Measurements from ENCODE around the gene MPP3. TPM values are rescaled to one million over a fixed set of nuclear protein-coding genes. Genes with fewer than 3 reads are reported as not detected.
A peak's percentile ranks its signal among the peaks of the same experiment; 100 is the strongest.

Gene MPP3
- total and polyA plus RNA-seq, 2 donors (not counting 1 experiment from before 2014, with no cell fraction given) = 0.16 TPM; not detected in 1

- peak; percentile 50 for DNase-seq
- Histone ChIP-seq H3K27me3 (replicated peaks in 1 of 4; ENCODE audit: control extremely low read depth in 1 of 4, control insufficient read depth in 3 of 4, insufficient read depth in 4 of 4, low read length in 3 of 4) (peaks cover 0 to 22% (median 3%) of the 10 kb centered on the region in 4 experiments), H2AFZ (ENCODE audit: insufficient read depth, low read depth, low read length, poor library complexity, severe bottlenecking) (no peak overlapping the region), H3K36me3 (replicated peaks in 1 of 2; ENCODE audit: control extremely low read depth in 1 of 2, control insufficient read depth in 1 of 2, extremely low read depth in 1 of 2, insufficient read depth in 2 of 2, low read length in 1 of 2) (no peaks in the 10 kb centered on the region), H3K9me3 (ENCODE audit: control extremely low read depth in 1 of 3, control insufficient read depth in 2 of 3, insufficient read depth in 1 of 3, low read length in 2 of 3) (peaks cover 0 to 5% (median 0%) of the 10 kb centered on the region in 3 donors), H3K9ac (ENCODE audit: low read length) (no peak overlapping the region), H3K4me2 (replicated peaks; ENCODE audit: low read depth, low read length, poor library complexity, severe bottlenecking) (no peak overlapping the region), H3K79me2 (ENCODE audit: control insufficient read depth, insufficient read depth, low read length) (no peaks in the 10 kb centered on the region), H4K20me1 (ENCODE audit: control insufficient read depth, insufficient read depth, low read length, poor library complexity, severe bottlenecking) (no peaks in the 10 kb centered on the region), H3K4me3 (ENCODE audit: control extremely low read depth in 1 of 5, extremely low read depth in 1 of 5, insufficient read depth in 1 of 5, low read depth in 2 of 5, low read length in 4 of 5) (no peak overlapping the region), H3K4me1 (ENCODE audit: control insufficient read depth in 2 of 2, insufficient read depth in 2 of 2, low read length in 2 of 2) (peaks cover 0 to 3% of the 10 kb centered on the region in 2 donors), H3K27ac (ENCODE audit: low read length in 2 of 2) (no peak overlapping the region)
- H3K9me3 Mint-ChIP-seq (ENCODE audit: insufficient read depth) = no peaks in the 10 kb centered on the region
- intact Hi-C loops (cut with micrococcal nuclease) = no loop called here
- peak; percentile 34 for ATAC-seq (ENCODE audit: low read depth)
- TF ChIP-seq, protein P1, sequence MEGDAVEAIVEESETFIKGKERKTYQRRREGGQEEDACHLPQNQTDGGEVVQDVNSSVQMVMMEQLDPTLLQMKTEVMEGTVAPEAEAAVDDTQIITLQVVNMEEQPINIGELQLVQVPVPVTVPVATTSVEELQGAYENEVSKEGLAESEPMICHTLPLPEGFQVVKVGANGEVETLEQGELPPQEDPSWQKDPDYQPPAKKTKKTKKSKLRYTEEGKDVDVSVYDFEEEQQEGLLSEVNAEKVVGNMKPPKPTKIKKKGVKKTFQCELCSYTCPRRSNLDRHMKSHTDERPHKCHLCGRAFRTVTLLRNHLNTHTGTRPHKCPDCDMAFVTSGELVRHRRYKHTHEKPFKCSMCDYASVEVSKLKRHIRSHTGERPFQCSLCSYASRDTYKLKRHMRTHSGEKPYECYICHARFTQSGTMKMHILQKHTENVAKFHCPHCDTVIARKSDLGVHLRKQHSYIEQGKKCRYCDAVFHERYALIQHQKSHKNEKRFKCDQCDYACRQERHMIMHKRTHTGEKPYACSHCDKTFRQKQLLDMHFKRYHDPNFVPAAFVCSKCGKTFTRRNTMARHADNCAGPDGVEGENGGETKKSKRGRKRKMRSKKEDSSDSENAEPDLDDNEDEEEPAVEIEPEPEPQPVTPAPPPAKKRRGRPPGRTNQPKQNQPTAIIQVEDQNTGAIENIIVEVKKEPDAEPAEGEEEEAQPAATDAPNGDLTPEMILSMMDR (IDR thresholded peaks at IDR 0.05) = peak; percentile 77
- no peak for TF ChIP-seq EZH2 (IDR thresholded peaks at IDR 0.05; ENCODE audit: borderline replicate concordance, insufficient read depth, low read depth, low read length, poor library complexity, severe bottlenecking)
- no peaks in the 10 kb centered on the region for H3K4me1 Mint-ChIP-seq
- POLR2A ChIA-PET = no interaction called here
- WGBS (ENCODE audit: insufficient coverage) = 83% methylated on average over 20 of the region's 20 CpGs
- peaks cover 26% of the 10 kb centered on the region for H3K27me3 Mint-ChIP-seq
- CTCF ChIA-PET = interaction anchor here (1.3 to 2.7 kb wide), 2 partner anchors 28 to 61 kb away, joined by 4 to 6 read pairs; partner anchors contain the start of gene PPY
- no peak overlapping the region for H3K27ac Mint-ChIP-seq
- H3K4me3 Mint-ChIP-seq = no peak overlapping the region
Observed at GRCh38 chr17:43880420-43880991, 47.6 kb upstream of the MPP3 start.

DNA sequence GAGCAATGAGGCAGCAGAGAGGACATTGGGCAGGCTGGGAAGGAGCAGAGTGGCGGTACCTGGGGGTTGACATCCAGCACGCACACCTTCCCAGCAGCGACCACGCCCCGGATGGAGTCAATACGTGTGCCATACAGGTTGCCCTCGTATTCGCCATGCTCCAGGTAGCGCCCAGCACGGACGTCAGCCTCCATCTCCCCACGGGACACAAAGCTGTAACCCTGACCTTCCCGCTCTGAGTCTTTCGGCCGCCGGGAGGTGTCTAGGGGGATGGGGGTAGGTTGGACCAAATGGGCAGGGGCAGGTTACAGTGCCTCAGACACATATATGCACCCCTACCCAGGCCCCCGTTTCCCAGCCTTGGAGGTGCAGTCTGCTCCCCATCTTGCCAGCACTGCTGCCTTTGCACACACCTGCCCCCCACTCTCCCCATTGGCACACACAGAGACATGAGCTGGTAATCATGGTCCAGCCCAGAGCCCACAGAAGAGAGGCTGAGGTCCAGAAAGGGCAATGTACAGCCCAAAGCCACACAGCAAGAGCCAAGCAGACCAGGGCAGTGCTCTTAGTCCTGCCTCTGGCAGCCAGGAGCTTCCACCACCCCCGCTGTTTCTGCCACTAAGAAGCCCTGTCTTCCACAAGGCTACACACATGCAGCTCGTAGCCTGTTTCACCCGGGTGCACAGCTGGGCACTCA, 46.9 kb upstream of the MPP3 start:
- ATAC-seq (ENCODE audit: low read depth) = no peak
- Histone ChIP-seq H3K36me3 (replicated peaks in 1 of 2; ENCODE audit: control extremely low read depth in 1 of 2, control insufficient read depth in 1 of 2, extremely low read depth in 1 of 2, insufficient read depth in 2 of 2, low read length in 1 of 2) (no peaks in the 10 kb centered on the region), H3K4me3 (ENCODE audit: control extremely low read depth in 1 of 5, extremely low read depth in 1 of 5, insufficient read depth in 1 of 5, low read depth in 2 of 5, low read length in 4 of 5) (no peak overlapping the region), H4K20me1 (ENCODE audit: control insufficient read depth, insufficient read depth, low read length, poor library complexity, severe bottlenecking) (no peaks in the 10 kb centered on the region), H3K4me2 (replicated peaks; ENCODE audit: low read depth, low read length, poor library complexity, severe bottlenecking) (no peak overlapping the region), H3K27me3 (replicated peaks in 1 of 4; ENCODE audit: control extremely low read depth in 1 of 4, control insufficient read depth in 3 of 4, insufficient read depth in 4 of 4, low read length in 3 of 4) (peaks cover 0 to 22% (median 3%) of the 10 kb centered on the region in 4 experiments), H3K9me3 (ENCODE audit: control extremely low read depth in 1 of 3, control insufficient read depth in 2 of 3, insufficient read depth in 1 of 3, low read length in 2 of 3) (peaks cover 0 to 5% (median 0%) of the 10 kb centered on the region in 3 donors), H3K9ac (ENCODE audit: low read length) (no peak overlapping the region), H3K4me1 (ENCODE audit: control insufficient read depth in 2 of 2, insufficient read depth in 2 of 2, low read length in 2 of 2) (peaks cover 0 to 3% of the 10 kb centered on the region in 2 donors), H3K27ac (ENCODE audit: low read length in 2 of 2) (no peak overlapping the region), H3K79me2 (ENCODE audit: control insufficient read depth, insufficient read depth, low read length) (no peaks in the 10 kb centered on the region), H2AFZ (ENCODE audit: insufficient read depth, low read depth, low read length, poor library complexity, severe bottlenecking) (no peak overlapping the region)
- H3K4me1 Mint-ChIP-seq = no peaks in the 10 kb centered on the region
- ChIA-PET CTCF (interaction anchor here (1.2 to 3.2 kb wide), 6 partner anchors 8 to 163 kb away, joined by 3 to 11 read pairs (median 6); partner anchors contain the start of gene PPY), POLR2A (no interaction called here)
- H3K27me3 Mint-ChIP-seq = peaks cover 30% of the 10 kb centered on the region
- no peak for TF ChIP-seq EZH2 (IDR thresholded peaks at IDR 0.05; ENCODE audit: borderline replicate concordance, insufficient read depth, low read depth, low read length, poor library complexity, severe bottlenecking)
- TF ChIP-seq, protein P1 (IDR thresholded peaks at IDR 0.05) = no peak
- no peak overlapping the region for H3K27ac Mint-ChIP-seq
- no peaks in the 10 kb centered on the region for H3K9me3 Mint-ChIP-seq (ENCODE audit: insufficient read depth)
- DNase-seq = no peak
- intact Hi-C loops (cut with micrococcal nuclease) = no loop called here
- no peak overlapping the region for H3K4me3 Mint-ChIP-seq
- WGBS (ENCODE audit: insufficient coverage) = 86% methylated on average over 16 of the region's 20 CpGs
